ENCODE measurements around the gene TP73.

TP73 gene

DNA sequence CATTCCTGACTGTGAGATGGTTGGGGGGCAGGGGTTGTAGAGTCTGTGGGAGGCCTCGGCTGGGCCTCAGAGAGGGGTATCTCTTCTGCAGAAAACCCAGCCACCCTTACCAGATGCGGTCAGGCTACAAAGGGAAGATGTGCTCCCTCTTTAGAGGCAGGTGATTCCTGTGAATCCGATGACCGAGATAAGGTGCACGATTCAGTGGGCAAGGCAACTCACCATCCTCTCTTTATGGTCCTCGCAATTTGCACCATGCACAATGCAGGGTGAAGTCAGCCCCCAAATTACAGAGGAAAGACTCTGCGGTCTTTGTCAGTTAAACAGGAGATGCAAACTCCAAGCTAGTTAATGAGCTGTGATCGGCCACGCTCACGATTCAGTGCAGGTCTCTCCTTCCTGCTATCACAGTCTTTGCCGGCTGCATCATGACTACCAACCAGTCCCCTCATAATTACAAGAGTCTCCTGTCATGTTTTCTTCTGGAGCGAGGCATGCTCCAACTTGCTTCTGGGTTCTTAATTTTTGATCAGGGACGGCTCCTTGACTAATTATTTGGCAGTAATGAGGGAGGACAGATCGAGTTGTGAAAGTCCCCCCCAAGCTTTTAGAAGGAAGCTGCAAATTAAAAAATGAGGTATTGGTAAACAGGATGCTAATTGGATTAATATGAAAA lies 12.5 kb downstream of the TP73 start:
- TF ChIP-seq FOXK2 (IDR thresholded peaks at IDR 0.05) = no peak
- TF ChIP-seq L3MBTL2 (conservative IDR thresholded peaks at IDR 0.05) = no peak
- TF ChIP-seq PKNOX1 (IDR thresholded peaks at IDR 0.05) = no peak
- TF ChIP-seq FOXM1 (IDR thresholded peaks at IDR 0.05; ENCODE audit: borderline replicate concordance) = no peak
- TF ChIP-seq HDGF (IDR thresholded peaks at IDR 0.05; ENCODE audit: borderline replicate concordance) = no peak
- TF ChIP-seq CTBP1 (IDR thresholded peaks at IDR 0.05; ENCODE audit: borderline replicate concordance) = no peak
- TF ChIP-seq BHLHE40 (IDR thresholded peaks at IDR 0.05; ENCODE audit: borderline replicate concordance) = no peak
- TF ChIP-seq LEF1 (IDR thresholded peaks at IDR 0.05; ENCODE audit: borderline replicate concordance) = no peak
- TF ChIP-seq ZNF384 (IDR thresholded peaks at IDR 0.05) = no peak
- TF ChIP-seq SP1 (IDR thresholded peaks at IDR 0.05) = no peak
- no peak for TF ChIP-seq ARNT (IDR thresholded peaks at IDR 0.05)
- CTCF ChIA-PET = no interaction called here

GRCh38 chr1:3668148-3668547 lies 15.8 kb downstream of the TP73 start:
- TF ChIP-seq HDGF (IDR thresholded peaks at IDR 0.05; ENCODE audit: borderline replicate concordance) (no peak), FOXM1 (IDR thresholded peaks at IDR 0.05; ENCODE audit: borderline replicate concordance) (no peak), SUZ12 (IDR thresholded peaks at IDR 0.05) (no peak), FOXA1 (IDR thresholded peaks at IDR 0.05) (no peak)
- no peak for DNase-seq (ENCODE audit: extremely low spot score)
- ChIA-PET CTCF (no interaction called here), POLR2A (no interaction called here)

More for the DNA sequence above, 12.5 kb downstream of the TP73 start:
- POLR2A ChIA-PET = interaction anchor here (1.2 kb wide), 1 partner anchor 12 kb away, joined by 3 read pairs; the partner anchor contains the start of gene TP73
- DNase-seq (ENCODE audit: extremely low spot score) = no peak

DNA sequence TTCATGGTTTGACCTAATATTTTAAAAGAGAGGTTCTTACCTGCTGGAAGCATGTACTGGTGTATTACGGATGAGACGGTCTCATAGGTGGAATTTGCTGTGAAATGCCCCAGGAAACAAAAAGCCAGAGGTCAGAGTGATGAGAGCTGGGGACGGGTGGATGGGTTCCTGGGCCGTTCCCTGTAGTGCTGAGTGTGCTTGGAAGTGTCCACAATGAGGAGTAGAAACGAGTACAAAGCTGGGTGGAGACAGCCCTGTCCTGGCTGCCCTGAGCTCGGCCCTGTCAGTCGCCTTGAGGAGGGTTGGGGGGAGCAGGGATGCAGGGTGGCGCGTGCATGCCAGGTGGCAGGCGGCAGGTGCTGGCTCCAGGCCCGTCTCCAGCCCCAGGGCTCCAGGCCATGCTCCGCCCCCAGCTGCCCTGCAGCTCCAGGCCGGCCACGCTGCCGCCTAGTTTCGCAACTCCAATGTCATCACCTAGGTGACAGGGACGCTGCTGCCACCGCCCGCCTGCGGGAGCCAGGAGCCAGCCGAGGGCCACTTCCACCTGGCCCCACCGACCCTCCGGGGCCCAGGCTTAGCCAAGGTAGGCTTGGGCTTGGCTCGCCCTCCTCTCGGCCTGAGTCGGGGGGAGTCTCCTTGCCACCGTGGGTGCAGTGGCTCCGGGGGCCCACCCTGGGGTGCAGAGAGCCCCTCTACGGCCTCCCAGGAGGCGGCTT lies 16.4 kb downstream of the TP73 start:
- DNase-seq (ENCODE audit: extremely low spot score) = no peak
- ChIA-PET CTCF (no interaction called here), POLR2A (no interaction called here)
- TF ChIP-seq ARNT (IDR thresholded peaks at IDR 0.05) = no peak

- CTCF ChIA-PET = no interaction called here
- POLR2A ChIA-PET = no interaction called here
- no peak for TF ChIP-seq PKNOX1 (IDR thresholded peaks at IDR 0.05)
- no peak for TF ChIP-seq L3MBTL2 (conservative IDR thresholded peaks at IDR 0.05)
- TF ChIP-seq FOXA1 (IDR thresholded peaks at IDR 0.05) = no peak
- no peak for TF ChIP-seq TARDBP (IDR thresholded peaks at IDR 0.05)
- no peak for TF ChIP-seq ELF4 (IDR thresholded peaks at IDR 0.05)
- TF ChIP-seq ZNF384 (IDR thresholded peaks at IDR 0.05) = no peak
- TF ChIP-seq FOXM1 (IDR thresholded peaks at IDR 0.05; ENCODE audit: borderline replicate concordance) = no peak
- TF ChIP-seq FOXK2 (IDR thresholded peaks at IDR 0.05) = no peak
- no peak for TF ChIP-seq LEF1 (IDR thresholded peaks at IDR 0.05; ENCODE audit: borderline replicate concordance)
- no peak for TF ChIP-seq SUZ12 (IDR thresholded peaks at IDR 0.05)
- TF ChIP-seq ARNT (IDR thresholded peaks at IDR 0.05) = no peak
- no peak for TF ChIP-seq SP1 (IDR thresholded peaks at IDR 0.05)
- no peak for TF ChIP-seq CTBP1 (IDR thresholded peaks at IDR 0.05; ENCODE audit: borderline replicate concordance)
- DNase-seq (ENCODE audit: extremely low spot score) = no peak
Measured at GRCh38 chr1:3669421-3669821, 17.1 kb downstream of the TP73 start.

DNA sequence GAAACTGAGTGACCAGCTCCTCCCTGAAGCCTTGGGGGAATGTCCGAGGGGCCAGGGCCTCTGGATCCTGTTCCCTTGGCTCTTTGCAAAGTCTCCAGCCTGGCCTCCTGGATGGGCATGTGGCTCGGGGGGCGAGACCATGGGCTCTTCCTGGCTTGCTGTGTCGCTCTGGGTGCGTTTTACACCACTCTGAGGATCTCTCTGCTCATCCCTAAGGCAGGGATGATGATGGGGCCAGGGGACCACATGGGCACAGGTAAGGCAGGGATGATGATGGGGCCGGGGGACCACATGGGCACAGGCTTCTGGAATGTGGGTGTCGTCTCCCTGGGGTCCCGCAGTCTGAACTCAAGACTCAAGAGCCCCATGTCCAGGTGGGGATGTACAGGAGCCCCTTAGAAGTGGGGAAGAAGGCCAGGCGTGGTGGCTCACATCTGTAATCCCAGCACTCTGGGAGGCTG lies 17.7 kb downstream of the TP73 start:
- ChIA-PET POLR2A (no interaction called here), CTCF (no interaction called here)
- no peak for DNase-seq (ENCODE audit: extremely low spot score)

More for the DNA sequence above, 17.7 kb downstream of the TP73 start:
- TF ChIP-seq SUZ12 (IDR thresholded peaks at IDR 0.05) (no peak), TARDBP (IDR thresholded peaks at IDR 0.05) (no peak), ELF4 (IDR thresholded peaks at IDR 0.05) (no peak), ZNF384 (IDR thresholded peaks at IDR 0.05) (no peak), CTBP1 (IDR thresholded peaks at IDR 0.05; ENCODE audit: borderline replicate concordance) (no peak), FOXM1 (IDR thresholded peaks at IDR 0.05; ENCODE audit: borderline replicate concordance) (no peak), FOXK2 (IDR thresholded peaks at IDR 0.05) (no peak), PKNOX1 (IDR thresholded peaks at IDR 0.05) (no peak), ARNT (IDR thresholded peaks at IDR 0.05) (no peak), LEF1 (IDR thresholded peaks at IDR 0.05; ENCODE audit: borderline replicate concordance) (no peak), NFRKB (IDR thresholded peaks at IDR 0.05) (no peak), BHLHE40 (IDR thresholded peaks at IDR 0.05; ENCODE audit: borderline replicate concordance) (no peak), HDGF (IDR thresholded peaks at IDR 0.05; ENCODE audit: borderline replicate concordance) (no peak), FOXA1 (IDR thresholded peaks at IDR 0.05) (no peak), L3MBTL2 (conservative IDR thresholded peaks at IDR 0.05) (no peak), SP1 (IDR thresholded peaks at IDR 0.05) (no peak)

All from HEK293T (cell line).